Adrenal gland (tissue), 5 donors: ENCODE results near the gene B9D2.

Source experiments
- CTCF ChIP-seq, 6 experiments: fragments of 450-650 bp in 4 of 6; fragments of 200-600 bp in 2 of 6; sonication (generic) in 1 of 6; IDR thresholded peaks; 1 replicate in 5 of 6; 2 replicates in 1 of 6; pipeline versions ENCODE4 v1.5.1 to v1.8.0; 2016 to 2021; ENCODE audit warnings: antibody characterized with exemption in 6 of 6, mild to moderate bottlenecking in 2 of 6, moderate library complexity in 1 of 6
- POLR2A ChIP-seq, 2 donors: fragments of 450-650 bp; IDR thresholded peaks; one replicate each; pipeline ENCODE4 v1.6.1; 2017; ENCODE audit warnings: antibody characterized with exemption in 2 of 2, mild to moderate bottlenecking in 2 of 2, moderate library complexity in 1 of 2
- donor health status: DM: no; HTN: no; CAD: no.

DNA sequence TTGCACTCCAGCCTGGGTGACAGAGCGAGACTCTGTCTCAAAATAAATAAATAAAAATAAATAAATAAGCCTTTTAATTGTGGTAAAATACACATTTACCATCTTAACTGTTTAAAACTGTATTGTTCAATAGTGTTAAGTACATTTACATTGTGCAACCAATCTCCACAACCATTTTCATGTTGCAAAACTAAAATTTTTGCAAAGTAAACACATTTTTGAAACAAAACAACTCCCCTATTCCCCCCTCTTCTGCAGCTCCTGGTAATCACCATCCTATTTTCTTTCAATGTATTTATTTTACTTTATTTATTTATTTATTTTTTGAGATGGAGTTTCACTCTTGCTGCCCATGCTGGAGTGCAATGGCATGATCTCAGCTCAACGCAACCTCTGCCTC is 5.8 kb upstream of the B9D2 start:
- TF ChIP-seq CTCF (IDR thresholded peaks at IDR 0.05) = no peak
- no peak for TF ChIP-seq POLR2A (IDR thresholded peaks at IDR 0.05)
